ENCODE results near the gene AGBL4.
"Not testable (repeated sequence)": the region's sequence is repeated elsewhere in the genome, so short reads cannot be mapped to it uniquely, and the experiment has no call there.

Gene AGBL4

DNA sequence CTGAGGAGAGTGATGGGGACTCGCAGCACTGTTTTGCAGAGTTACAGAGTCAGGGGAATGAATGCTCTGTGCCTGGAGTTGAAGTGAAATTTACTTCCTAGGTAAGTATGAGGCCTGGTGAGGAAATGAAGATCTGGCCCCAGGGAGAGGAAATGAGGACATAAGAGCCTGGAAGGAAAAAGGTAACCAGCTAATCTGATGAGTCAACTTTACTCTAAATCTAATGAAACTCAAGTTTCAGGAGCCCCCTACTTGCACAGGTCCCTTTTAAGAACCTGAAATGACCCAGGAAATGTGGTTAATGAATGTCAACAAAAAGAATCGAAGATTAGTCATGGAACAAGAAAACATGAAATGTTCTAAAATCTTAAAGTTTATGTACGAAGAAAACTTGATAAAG is 599.0 kb downstream of the AGBL4 start:
- DNase-seq (ENCODE audit: low spot score), result no peak

DNA sequence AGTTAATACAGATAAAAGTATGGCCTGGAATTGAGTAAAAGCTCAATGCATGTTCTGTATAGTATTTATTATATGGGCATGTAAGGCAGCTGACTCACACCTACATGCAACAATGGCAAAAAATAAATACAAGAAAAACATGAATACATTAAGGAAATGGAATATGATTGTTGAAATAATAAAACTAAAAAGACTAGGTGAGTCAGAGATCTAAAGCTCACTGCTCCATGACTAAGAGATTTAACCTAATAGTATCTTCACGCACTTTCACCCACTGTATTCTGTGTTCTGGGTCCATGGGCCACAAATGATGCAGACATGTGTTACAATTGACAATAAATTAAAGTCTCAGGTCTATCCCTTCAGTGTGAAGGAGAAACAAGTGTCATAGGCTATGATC is 607.0 kb downstream of the AGBL4 start:
- DNase-seq (ENCODE audit: low spot score), result no peak

DNA sequence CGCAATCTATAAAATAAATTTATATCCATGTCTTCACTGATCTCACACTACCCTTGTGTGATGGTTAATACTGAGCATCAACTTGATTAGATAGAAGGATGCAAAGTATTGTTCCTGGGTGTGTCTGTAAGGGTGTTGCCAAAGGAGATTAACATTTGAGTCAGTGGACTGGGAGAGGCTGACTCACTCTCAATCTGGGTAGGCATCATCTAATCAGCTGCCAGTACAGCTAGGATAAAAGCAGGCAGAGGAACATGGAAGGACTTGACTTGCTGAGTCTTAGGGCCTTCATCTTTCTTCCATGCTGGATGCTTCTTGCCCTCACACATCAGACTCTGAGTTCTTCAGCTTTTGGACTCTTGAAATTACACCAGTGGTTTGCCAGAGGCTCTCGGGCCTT is 615.4 kb downstream of the AGBL4 start:
- no peak for DNase-seq (ENCODE audit: low spot score)

DNA sequence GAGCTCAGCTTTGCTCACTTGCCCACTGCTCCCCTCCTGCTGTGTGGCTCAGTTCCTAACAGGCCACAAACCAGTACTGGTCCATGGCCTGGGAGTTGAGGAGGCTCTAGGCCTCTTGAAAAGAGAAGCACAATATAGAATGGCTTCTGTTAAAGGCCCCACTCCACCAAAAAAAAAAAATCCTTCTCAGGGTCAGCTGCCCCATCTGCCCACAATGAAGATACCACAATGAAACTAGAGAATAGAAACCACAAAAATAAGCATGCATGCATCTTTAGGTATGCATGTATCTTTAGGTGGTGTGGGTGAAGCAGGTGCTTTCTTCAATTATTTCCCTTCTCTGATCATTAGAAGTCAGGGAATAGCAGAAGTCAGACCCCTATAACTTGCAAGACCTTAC is 626.7 kb downstream of the AGBL4 start:
- no peak for DNase-seq (ENCODE audit: low spot score)

- no peak for DNase-seq (ENCODE audit: low spot score)
Observed at GRCh38 chr1:49394200-49394599, 629.6 kb downstream of the AGBL4 start.

DNA sequence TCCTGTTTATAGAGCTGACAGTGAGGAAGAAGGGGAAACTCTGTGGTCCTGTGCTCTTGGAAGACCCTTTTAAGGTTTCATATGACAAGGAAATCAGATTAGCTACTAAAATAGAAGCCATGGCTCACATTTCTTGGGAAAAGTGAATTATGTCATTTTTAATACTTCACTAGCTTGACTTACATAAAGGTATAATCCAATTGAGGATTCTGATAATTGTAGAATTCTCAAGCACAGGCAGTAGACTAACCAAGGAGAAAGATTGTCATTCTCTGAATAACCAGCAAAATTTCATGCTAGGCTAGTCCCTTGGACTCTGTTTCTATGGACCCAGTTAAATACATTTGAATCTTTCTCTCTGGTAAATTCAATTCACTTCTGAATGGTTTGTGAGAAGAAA is 634.1 kb downstream of the AGBL4 start:
- DNase-seq (ENCODE audit: low spot score), result no peak

DNA sequence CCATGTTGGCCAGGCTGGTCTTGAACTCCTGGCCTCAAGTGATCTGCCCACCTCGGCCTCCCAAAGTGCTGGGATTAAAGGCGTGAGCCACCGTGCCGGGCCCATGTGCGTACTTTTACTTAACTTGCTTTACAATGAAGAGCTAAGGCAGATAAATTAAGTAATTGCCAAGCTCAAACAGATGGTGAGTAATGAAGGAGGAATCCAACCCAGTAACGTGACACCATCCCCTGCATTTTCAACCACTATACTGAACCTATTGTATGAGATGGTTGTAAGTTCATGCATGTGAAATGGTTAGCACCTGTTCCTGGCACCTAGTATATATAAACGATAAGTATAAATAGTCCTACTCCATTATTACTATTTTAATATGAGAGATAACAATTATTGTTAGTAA is 659.1 kb downstream of the AGBL4 start:
- DNase-seq (ENCODE audit: low spot score), result no peak

DNA sequence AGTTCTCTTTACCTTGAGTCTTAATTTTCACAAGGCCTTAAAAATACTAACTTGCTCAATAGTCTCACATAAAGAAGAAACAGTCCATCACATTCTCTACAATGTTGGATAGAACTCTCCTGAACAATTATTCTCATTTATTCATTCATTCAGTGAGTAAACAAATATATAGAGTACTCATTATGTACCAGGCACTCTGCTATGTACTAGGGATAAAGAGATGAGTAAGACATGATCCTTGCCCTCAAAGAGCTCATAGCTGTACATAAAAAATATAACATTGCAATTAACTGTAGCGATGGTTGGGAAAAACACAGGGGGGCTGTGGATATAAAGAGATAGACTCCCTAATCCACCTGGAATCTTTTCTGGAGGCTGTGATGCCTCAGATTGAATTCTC is 660.1 kb downstream of the AGBL4 start:
- no peak for DNase-seq (ENCODE audit: low spot score)

DNA sequence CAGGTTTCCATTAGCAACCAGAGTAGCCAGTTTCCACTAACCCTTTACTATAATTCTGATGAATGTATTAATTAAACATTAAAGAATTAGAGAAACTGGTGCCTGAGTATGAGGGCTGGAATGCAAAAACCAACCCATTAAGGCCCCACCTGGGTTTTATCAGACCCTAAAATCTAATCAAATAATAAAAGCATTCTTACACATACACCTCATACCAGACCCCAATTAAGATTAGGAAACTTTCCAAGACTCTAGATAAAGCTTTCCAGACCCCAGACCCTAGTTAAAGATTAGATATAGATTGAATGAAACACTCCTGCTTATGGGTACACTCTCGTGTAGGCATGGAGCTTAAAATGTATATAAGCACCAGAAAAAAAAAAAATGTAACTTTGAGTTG is 665.7 kb downstream of the AGBL4 start:
- DNase-seq (ENCODE audit: low spot score), result no peak

DNA sequence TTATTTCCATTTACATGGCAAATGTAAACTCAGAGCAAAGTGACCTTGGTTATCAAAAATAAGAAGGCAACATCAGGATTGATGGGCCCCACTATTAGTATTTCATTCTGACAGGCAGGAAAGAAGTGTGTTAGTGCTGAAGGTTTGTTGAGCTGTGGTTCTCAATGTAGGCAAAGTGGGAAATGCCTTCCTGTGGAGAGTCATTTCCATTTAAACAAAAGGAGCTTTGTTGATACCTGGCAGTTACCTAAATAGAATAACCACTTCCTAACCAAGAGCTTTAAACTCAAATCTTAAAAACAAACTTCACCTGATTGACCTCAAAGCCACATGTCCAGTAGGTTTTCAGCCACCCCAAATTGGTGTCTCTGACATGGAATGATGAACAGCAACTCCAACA is 667.2 kb downstream of the AGBL4 start:
- no peak for DNase-seq (ENCODE audit: low spot score)

GRCh38 chr1:49351768-49352167 is 672.0 kb downstream of the AGBL4 start:
- no peak for DNase-seq (ENCODE audit: low spot score)

DNA sequence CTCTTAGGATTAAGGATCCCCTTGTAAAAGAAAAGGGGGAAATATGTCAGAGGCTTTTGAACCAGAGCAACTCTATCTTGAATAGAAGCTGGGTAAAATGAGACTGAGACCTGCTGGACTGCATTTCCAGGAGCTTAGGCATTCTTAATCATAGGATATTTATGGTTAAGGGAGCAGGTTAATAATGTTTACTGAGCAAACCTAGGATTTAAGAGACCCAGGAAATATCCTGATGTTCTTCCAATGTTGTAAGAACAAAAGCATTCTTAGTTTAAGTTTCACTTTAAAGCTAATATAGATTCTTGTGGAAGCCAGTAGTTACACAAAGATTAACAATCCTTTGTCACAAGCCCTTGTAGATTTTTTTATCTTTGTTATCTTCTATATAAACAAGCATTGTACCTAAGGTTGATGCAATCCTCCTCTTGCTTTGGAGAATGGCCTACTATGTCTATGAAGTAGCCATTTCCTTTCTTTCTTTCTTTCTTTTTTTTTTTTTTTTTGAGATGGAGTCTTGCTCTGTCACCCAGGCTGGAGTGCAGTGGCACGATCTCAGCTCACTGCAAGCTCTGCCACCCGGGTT is 676.9 kb downstream of the AGBL4 start:
- no peak for DNase-seq (ENCODE audit: low spot score)

DNA sequence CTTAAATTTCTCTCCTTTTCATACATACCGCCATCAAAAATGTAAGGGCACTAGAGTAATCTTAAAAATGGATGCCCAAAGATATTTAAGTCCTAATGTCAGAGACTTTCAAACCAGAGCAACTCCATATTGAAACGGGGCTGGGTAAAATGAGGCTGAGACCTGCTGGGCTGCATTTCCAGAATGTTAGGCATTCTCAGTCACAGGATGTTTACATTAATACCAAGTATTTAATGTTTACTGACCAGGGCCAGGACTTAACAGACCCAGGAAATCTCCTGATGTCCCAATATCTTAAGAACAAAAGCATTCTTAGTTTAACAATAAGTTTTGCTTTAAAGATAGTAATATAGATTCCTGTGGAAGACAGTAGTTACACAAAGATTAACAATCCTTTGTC is 683.2 kb downstream of the AGBL4 start:
- no peak for DNase-seq (ENCODE audit: low spot score)

GRCh38 chr1:49339043-49339442 is 684.7 kb downstream of the AGBL4 start:
- DNase-seq (ENCODE audit: low spot score), result no peak

DNA sequence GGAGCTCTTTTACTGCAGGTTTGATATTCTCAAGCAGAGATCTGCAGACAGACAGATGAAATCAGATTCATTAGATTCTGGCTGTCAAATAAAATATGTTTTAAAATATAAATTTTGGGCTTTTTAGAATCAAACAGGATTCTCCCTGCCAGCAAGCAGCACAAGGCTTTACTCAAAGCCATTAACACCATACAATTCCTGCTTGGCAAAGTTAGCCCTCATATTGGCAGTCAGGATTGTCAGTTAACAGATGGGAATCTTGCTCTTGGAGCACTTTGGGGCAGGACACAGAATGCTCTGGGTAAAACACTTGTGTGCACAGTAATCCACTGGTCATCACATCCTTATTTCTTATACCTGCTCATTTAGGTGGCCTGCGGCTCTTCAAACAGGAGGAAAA is 686.5 kb downstream of the AGBL4 start:
- DNase-seq (ENCODE audit: low spot score), result no peak

GRCh38 chr1:49333906-49334305 is 689.8 kb downstream of the AGBL4 start:
- DNase-seq (ENCODE audit: low spot score), result no peak

DNA sequence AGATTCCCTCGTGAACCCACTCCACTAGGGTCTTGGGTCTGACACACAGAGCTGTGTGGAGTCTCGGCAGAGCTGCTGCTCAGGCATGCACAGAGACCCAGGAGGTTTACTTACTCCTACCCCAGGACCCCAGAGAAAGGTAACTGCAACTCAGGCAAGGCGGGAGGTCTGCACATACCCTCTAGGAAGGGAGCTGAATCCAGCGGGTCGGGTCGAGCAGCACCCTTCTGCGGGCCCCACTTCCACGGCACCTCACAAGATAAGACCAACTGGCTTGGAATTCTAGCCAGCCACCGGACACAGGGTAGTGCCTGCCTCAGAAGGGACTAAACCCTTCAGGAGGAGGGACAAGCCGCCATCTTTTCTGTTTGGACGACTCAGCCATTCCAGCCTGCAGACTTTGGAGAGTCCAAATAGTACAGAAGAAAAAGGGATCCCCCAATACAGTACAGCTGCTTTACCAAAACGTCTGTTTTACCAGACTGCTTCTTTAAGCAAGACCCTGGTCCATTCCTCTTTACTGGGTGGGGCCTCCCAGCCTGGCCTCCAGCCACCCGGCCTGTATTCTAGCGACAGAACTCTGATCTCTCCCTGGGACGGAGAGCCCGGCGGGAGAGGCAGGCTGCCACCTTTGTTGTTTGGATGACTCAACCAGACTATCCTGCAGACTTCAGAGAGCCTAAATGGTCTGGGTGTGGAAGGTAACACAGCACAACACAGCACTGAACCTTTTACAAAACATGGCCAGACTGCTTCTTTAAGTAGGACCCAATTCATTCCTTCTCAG is 692.5 kb downstream of the AGBL4 start:
- no peak for DNase-seq (ENCODE audit: low spot score)

- no peak for DNase-seq (ENCODE audit: low spot score)
Observed at GRCh38 chr1:49323925-49324540, 699.7 kb downstream of the AGBL4 start.

DNA sequence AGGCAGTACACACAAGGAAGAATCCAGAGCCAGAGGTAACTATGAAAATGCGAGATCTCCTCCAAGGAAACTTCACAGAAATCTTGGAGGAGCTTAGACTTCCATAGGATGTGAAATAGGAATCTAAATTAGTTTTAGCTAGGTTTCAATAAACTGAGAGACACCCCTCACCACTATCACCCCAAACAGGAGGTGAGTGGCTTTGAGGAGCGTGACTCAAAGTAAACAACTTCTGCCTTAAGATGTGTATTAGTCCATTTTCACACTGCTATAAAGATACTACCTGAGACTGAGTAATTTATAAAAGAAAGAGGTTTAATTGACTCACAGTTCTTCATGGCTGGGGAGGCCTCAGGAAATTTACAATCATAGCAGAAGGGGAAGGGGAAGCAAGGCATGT is 703.3 kb downstream of the AGBL4 start:
- DNase-seq (ENCODE audit: low spot score), result not testable (repeated sequence)

DNA sequence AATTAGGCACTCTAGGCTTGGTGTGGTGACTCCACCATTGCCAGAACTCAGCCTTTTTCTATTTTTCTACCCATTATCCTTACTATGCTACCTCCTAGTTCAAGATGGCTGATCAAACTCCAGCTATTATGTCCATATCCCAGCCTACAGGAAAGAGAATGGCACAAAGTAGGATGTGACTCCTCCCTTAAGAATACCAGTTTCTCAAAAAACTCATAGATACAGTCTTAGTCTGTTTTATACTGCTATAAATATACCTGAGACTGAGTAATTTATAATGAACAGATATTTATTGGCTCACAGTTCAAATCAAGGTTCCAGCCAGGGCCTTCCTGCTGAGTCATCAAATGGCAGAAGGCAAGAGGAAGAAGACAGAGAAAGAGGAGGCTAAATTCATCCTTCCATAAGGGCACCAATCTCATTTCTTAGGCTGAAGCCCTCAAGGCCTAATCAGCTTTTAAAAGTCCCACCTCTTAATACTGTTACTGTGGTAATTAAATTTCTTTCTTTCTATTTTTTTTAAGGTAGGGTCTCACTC is 704.3 kb downstream of the AGBL4 start:
- no peak for DNase-seq (ENCODE audit: low spot score)

DNA sequence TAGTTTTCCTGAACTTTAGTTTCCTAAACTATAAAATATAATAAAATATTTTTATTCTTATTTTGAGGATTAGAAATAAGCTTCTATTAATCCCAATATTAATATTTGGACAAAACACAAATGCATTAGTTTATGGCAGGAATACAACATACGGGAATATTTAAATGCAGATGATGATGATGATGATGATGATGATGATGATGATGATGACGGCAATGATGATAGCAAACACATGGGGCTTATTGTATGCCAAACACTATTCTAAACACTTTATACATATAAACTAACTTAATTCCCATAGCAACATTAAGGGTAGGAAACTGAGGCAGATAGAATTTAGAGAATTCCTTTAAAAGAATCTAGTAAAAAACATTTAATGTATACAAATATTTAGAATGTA is 705.5 kb downstream of the AGBL4 start:
- no peak for DNase-seq (ENCODE audit: low spot score)

DNA sequence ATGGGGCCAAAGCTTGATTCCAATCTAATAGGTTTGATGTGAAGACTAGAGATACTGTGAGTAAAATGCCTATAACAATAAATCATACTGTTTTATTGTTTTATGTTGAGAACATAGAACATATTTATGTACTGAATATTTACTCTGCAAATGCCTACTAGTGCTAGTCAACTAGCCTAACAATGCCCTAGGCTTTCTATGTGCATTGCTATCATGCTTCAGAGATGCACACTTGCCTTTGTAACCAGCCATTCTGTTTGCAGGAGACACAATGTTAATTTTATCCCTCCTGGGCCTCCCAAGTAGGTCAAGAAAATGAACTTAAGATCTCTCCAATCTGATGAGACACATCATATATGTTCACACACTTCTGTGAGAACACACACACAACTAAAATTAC is 716.3 kb downstream of the AGBL4 start:
- DNase-seq (ENCODE audit: low spot score), result no peak

DNA sequence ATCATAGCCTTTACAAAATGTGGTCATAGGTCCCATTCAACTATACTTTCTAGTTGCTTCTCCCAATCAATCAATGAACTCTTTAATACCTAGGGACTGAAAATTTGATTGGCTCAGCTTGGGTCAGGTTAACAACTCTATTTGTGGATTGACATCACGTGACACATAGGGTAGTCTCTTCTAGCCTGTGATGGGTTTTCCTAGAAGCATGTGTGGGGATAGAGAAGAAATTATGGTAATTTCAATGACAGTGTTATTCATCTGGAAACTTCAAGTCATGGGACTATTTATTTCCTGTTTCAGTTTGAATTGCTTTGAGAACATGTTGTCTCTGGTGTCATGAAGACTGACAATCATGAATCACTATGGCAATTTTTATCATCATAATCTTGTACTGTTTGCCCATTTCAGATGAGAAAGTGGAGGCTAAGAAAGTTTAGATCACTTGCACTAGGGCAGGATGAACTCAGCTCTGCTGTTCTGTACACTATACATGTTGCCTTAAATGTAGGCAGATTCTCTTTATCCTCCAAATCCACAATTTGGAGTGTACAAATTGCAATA is 717.2 kb downstream of the AGBL4 start:
- DNase-seq (ENCODE audit: low spot score), result no peak
